HEK293 (cell line): ENCODE results near the gene FKBP8.

Experiments
- CTCF ChIA-PET: fragments of 350-600 bp; formaldehyde crosslinking; extraction: SDS; loops from one replicate; lab custom pipeline; 2021; ENCODE audit warnings: antibody characterized with exemption; lab: Yijun Ruan, JAX
- POLR2A ChIA-PET: fragments of 300-600 bp; formaldehyde crosslinking; extraction: SDS; loops from one replicate; lab custom pipeline; 2020; ENCODE audit warnings: antibody characterized with exemption, inconsistent platforms; lab: Yijun Ruan, JAX
- H3K27ac ChIP-seq: fragments of 200-500 bp; sonication (Bioruptor generic); 2 replicates; pipeline ENCODE4 v1.5.1; 2014; ENCODE audit warnings: low read depth, low read length, control low read depth, inconsistent platforms; ENCODE audit errors: extremely low read depth
- H3K36me3 ChIP-seq, 2 experiments: fragments of 200-500 bp in 1 of 2; sonication (Bioruptor generic) in 1 of 2; 1 replicate in 1 of 2; 2 replicates in 1 of 2; pipeline ENCODE4 v1.5.1; 2014 to 2017; ENCODE audit warnings: inconsistent platforms in 2 of 2, low read length in 2 of 2; ENCODE audit not compliant: control insufficient read depth in 2 of 2, insufficient read depth in 1 of 2
- H3K4me1 ChIP-seq: fragments of 200-500 bp; sonication (Bioruptor generic); 2 replicates; pipeline ENCODE4 v1.5.1; 2014; ENCODE audit warnings: mild to moderate bottlenecking, low read length, inconsistent platforms; ENCODE audit not compliant: control insufficient read depth, insufficient read depth
- H3K4me3 ChIP-seq: 2 replicates; pipeline ENCODE4 v1.5.1; 2011; ENCODE audit warnings: low read depth, mild to moderate bottlenecking, control low read depth, low read length, moderate library complexity
- H3K9me3 ChIP-seq: fragments of 200-500 bp; sonication (Bioruptor generic); 2 replicates; pipeline ENCODE4 v1.5.1; 2014; ENCODE audit warnings: low read depth, low read length, inconsistent platforms; ENCODE audit not compliant: control insufficient read depth, insufficient read depth
- MYNN ChIP-seq: fragments of 450-650 bp; formaldehyde crosslinking; IDR thresholded peaks from 2 replicates; pipeline ENCODE4 v1.5.1; 2016; ENCODE audit warnings: missing biosample characterization, missing genetic modification characterization, borderline replicate concordance
- SCRT1 ChIP-seq: fragments of 450-650 bp; formaldehyde crosslinking; IDR thresholded peaks from 2 replicates; pipeline ENCODE4 v1.5.1; 2016; ENCODE audit warnings: missing biosample characterization, missing genetic modification characterization, borderline replicate concordance
- SCRT2 ChIP-seq: fragments of 450-650 bp; formaldehyde crosslinking; IDR thresholded peaks from 2 replicates; pipeline ENCODE4 v1.5.1; 2016; ENCODE audit warnings: missing biosample characterization, missing genetic modification characterization
- ZNF23 ChIP-seq: fragments of 450-650 bp; formaldehyde crosslinking; IDR thresholded peaks from 2 replicates; pipeline ENCODE4 v1.5.1; 2016; ENCODE audit warnings: missing biosample characterization, missing genetic modification characterization, borderline replicate concordance
- ZNF239 ChIP-seq: fragments of 450-650 bp; formaldehyde crosslinking; IDR thresholded peaks from 2 replicates; pipeline ENCODE4 v1.5.1; 2016; ENCODE audit warnings: missing biosample characterization, missing genetic modification characterization
- ZNF354C ChIP-seq: fragments of 450-650 bp; formaldehyde crosslinking; IDR thresholded peaks from 2 replicates; pipeline ENCODE4 v1.5.1; 2016; ENCODE audit warnings: missing biosample characterization, missing genetic modification characterization, low read depth, borderline replicate concordance
- ZNF501 ChIP-seq: fragments of 450-650 bp; formaldehyde crosslinking; IDR thresholded peaks from 2 replicates; pipeline ENCODE4 v1.5.1; 2016; ENCODE audit warnings: missing biosample characterization, missing genetic modification characterization
- ZNF548 ChIP-seq: fragments of 450-650 bp; formaldehyde crosslinking; IDR thresholded peaks from 2 replicates; pipeline ENCODE4 v1.5.1; 2016; ENCODE audit warnings: missing biosample characterization, missing genetic modification characterization
- ZNF555 ChIP-seq: fragments of 450-650 bp; formaldehyde crosslinking; conservative IDR thresholded peaks from 2 replicates; pipeline ENCODE4 v1.5.1; 2017; ENCODE audit warnings: missing biosample characterization, mild to moderate bottlenecking, missing genetic modification characterization, inconsistent platforms
- ZNF558 ChIP-seq: fragments of 450-650 bp; formaldehyde crosslinking; IDR thresholded peaks from 2 replicates; pipeline ENCODE4 v1.5.1; 2016; ENCODE audit warnings: missing biosample characterization, missing genetic modification characterization
- ZNF561 ChIP-seq: fragments of 450-650 bp; IDR thresholded peaks from 2 replicates; pipeline ENCODE4 v1.5.1; 2018; ENCODE audit warnings: missing biosample characterization, missing genetic modification characterization, borderline replicate concordance
- ZNF623 ChIP-seq: fragments of 450-650 bp; formaldehyde crosslinking; IDR thresholded peaks from 2 replicates; pipeline ENCODE4 v1.5.1; 2016; ENCODE audit warnings: missing biosample characterization, missing genetic modification characterization
- ZNF664 ChIP-seq: fragments of 450-650 bp; formaldehyde crosslinking; IDR thresholded peaks from 2 replicates; pipeline ENCODE4 v1.5.1; 2016; ENCODE audit warnings: missing biosample characterization, missing genetic modification characterization
- TF ChIP-seq, protein P1 (sequence below): fragments of 450-650 bp; formaldehyde crosslinking; IDR thresholded peaks from 2 replicates; pipeline ENCODE4 v1.5.1; 2017; ENCODE audit warnings: missing biosample characterization, missing genetic modification characterization
- TF ChIP-seq, protein P2 (sequence below): fragments of 450-650 bp; formaldehyde crosslinking; IDR thresholded peaks from 2 replicates; pipeline ENCODE4 v1.5.1; 2017; ENCODE audit warnings: missing biosample characterization, missing genetic modification characterization
- TF ChIP-seq, protein P3 (sequence below): fragments of 450-650 bp; formaldehyde crosslinking; IDR thresholded peaks from 2 replicates; pipeline ENCODE4 v1.5.1; 2017; ENCODE audit warnings: missing biosample characterization, mild to moderate bottlenecking, missing genetic modification characterization, moderate library complexity
- TF ChIP-seq, protein P4 (sequence below): fragments of 450-650 bp; formaldehyde crosslinking; IDR thresholded peaks from 2 replicates; pipeline ENCODE4 v1.5.1; 2016; ENCODE audit warnings: missing biosample characterization, missing genetic modification characterization
- TF ChIP-seq, protein P5 (sequence below): fragments of 450-650 bp; formaldehyde crosslinking; IDR thresholded peaks from 2 replicates; pipeline ENCODE4 v1.5.1; 2016; ENCODE audit warnings: missing biosample characterization, missing genetic modification characterization, borderline replicate concordance

Gene FKBP8

DNA sequence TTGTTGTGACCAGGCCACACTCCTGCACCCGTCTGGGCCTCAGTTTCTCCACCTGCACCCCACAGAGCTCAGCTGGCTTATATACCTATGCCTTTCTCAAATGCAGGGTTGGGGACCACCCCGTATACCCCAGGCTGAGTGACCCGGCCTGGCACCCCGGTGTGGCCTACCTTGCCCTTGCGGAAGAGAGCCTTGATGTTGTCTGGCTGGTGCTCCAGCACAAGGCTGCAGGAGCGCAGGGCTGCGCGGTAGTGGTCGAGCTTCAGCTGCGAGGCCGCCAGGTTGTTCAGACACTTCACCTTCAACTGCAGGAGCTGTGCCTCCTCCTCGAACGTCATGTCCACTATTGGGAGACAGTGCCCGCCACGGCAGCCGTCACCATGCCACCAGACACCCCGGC lies 5.9 kb downstream of the FKBP8 start:
- TF ChIP-seq, protein P1, sequence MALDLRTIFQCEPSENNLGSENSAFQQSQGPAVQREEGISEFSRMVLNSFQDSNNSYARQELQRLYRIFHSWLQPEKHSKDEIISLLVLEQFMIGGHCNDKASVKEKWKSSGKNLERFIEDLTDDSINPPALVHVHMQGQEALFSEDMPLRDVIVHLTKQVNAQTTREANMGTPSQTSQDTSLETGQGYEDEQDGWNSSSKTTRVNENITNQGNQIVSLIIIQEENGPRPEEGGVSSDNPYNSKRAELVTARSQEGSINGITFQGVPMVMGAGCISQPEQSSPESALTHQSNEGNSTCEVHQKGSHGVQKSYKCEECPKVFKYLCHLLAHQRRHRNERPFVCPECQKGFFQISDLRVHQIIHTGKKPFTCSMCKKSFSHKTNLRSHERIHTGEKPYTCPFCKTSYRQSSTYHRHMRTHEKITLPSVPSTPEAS (tag by site-specific recombination): no peak
- TF ChIP-seq ZNF558: no peak
- no peak for TF ChIP-seq SCRT1 (tag by site-specific recombination)
- TF ChIP-seq ZNF354C (tag by site-specific recombination): no peak
- no peak for TF ChIP-seq SCRT2 (tag by site-specific recombination)
- TF ChIP-seq ZNF555: no peak
- TF ChIP-seq, protein P2, sequence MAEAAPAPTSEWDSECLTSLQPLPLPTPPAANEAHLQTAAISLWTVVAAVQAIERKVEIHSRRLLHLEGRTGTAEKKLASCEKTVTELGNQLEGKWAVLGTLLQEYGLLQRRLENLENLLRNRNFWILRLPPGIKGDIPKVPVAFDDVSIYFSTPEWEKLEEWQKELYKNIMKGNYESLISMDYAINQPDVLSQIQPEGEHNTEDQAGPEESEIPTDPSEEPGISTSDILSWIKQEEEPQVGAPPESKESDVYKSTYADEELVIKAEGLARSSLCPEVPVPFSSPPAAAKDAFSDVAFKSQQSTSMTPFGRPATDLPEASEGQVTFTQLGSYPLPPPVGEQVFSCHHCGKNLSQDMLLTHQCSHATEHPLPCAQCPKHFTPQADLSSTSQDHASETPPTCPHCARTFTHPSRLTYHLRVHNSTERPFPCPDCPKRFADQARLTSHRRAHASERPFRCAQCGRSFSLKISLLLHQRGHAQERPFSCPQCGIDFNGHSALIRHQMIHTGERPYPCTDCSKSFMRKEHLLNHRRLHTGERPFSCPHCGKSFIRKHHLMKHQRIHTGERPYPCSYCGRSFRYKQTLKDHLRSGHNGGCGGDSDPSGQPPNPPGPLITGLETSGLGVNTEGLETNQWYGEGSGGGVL (tag by site-specific recombination): no peak
- TF ChIP-seq, protein P3, sequence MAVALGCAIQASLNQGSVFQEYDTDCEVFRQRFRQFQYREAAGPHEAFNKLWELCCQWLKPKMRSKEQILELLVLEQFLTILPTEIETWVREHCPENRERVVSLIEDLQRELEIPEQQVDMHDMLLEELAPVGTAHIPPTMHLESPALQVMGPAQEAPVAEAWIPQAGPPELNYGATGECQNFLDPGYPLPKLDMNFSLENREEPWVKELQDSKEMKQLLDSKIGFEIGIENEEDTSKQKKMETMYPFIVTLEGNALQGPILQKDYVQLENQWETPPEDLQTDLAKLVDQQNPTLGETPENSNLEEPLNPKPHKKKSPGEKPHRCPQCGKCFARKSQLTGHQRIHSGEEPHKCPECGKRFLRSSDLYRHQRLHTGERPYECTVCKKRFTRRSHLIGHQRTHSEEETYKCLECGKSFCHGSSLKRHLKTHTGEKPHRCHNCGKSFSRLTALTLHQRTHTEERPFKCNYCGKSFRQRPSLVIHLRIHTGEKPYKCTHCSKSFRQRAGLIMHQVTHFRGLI (tag by site-specific recombination): no peak
- TF ChIP-seq ZNF548 (tag by site-specific recombination): no peak
- TF ChIP-seq, protein P4, sequence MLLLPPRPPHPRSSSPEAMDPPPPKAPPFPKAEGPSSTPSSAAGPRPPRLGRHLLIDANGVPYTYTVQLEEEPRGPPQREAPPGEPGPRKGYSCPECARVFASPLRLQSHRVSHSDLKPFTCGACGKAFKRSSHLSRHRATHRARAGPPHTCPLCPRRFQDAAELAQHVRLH: no peak
- no peak for TF ChIP-seq ZNF501 (tag by site-specific recombination)
- no peak for TF ChIP-seq ZNF561 (tag by site-specific recombination)
- TF ChIP-seq ZNF239 (tag by site-specific recombination): no peak
- TF ChIP-seq, protein P5, sequence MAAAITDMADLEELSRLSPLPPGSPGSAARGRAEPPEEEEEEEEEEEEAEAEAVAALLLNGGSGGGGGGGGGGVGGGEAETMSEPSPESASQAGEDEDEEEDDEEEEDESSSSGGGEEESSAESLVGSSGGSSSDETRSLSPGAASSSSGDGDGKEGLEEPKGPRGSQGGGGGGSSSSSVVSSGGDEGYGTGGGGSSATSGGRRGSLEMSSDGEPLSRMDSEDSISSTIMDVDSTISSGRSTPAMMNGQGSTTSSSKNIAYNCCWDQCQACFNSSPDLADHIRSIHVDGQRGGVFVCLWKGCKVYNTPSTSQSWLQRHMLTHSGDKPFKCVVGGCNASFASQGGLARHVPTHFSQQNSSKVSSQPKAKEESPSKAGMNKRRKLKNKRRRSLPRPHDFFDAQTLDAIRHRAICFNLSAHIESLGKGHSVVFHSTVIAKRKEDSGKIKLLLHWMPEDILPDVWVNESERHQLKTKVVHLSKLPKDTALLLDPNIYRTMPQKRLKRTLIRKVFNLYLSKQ: no peak
- no peak overlapping the region for H3K27ac ChIP-seq
- H3K36me3 ChIP-seq: peaks cover 23 to 75% of the 10 kb centered on the region in 2 experiments
- H3K9me3 ChIP-seq: no peaks in the 10 kb centered on the region
- POLR2A ChIA-PET: interaction anchor here (0.5 kb wide), 1 partner anchor 19 kb away, joined by 3 read pairs; no protein-coding TSS in a partner anchor
- no peak overlapping the region for H3K4me3 ChIP-seq
- H3K4me1 ChIP-seq: no peaks in the 10 kb centered on the region
- CTCF ChIA-PET: interaction anchor here (0.7 kb wide), 1 partner anchor 11 kb away, joined by 4 read pairs; no protein-coding TSS in a partner anchor

DNA sequence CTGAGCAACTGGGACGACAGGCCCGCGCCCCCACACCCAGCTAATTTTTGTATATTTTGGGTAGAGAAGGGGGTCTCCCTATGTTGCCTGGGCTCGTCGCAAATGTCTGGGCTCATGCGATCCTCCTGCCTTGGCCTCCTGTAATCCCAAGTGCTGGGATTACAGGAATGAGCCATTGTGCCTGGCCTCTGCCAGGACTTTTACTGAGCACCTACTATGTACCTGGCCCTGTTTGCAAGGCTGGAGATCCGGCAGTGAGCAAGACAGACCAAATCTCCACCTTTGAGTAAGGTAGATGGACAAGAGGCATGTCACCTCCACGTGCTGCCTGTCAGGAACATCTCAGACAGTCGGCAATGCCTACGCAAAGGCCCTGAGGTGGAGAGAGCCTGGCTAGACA lies 6.9 kb downstream of the FKBP8 start:
- H3K4me3 ChIP-seq: no peak overlapping the region
- no peaks in the 10 kb centered on the region for H3K4me1 ChIP-seq
- H3K36me3 ChIP-seq: peaks cover 23 to 79% of the 10 kb centered on the region in 2 experiments
- CTCF ChIA-PET: interaction anchor here (0.7 kb wide), 1 partner anchor 12 kb away, joined by 4 read pairs; no protein-coding TSS in a partner anchor
- POLR2A ChIA-PET: no interaction called here
- H3K9me3 ChIP-seq: no peaks in the 10 kb centered on the region
- TF ChIP-seq ZNF23 (no peak), ZNF623 (tag by site-specific recombination) (peak; percentile 57), ZNF664 (tag by site-specific recombination) (peak; percentile 92), MYNN (tag by site-specific recombination) (no peak)
- TF ChIP-seq, all 188 proteins: peak for 2
- no peak overlapping the region for H3K27ac ChIP-seq
